Activated CD4-positive, alpha-beta T cell treated with anti-CD3 and anti-CD28 coated beads, Interleukin-2, amount 50 U/mL, for 48 hours (primary cell): ENCODE results near the gene APMAP.
A peak's percentile ranks its signal among the peaks of the same experiment; 100 is the strongest.
"Not testable (repeated sequence)": the region's sequence is repeated elsewhere in the genome, so short reads cannot be mapped to it uniquely, and the experiment has no call there.

Source experiments
- DNase-seq, 2 experiments: peaks; one replicate each; pipeline ENCODE4 v3.0.0-alpha.2; 2020

The APMAP gene

DNA sequence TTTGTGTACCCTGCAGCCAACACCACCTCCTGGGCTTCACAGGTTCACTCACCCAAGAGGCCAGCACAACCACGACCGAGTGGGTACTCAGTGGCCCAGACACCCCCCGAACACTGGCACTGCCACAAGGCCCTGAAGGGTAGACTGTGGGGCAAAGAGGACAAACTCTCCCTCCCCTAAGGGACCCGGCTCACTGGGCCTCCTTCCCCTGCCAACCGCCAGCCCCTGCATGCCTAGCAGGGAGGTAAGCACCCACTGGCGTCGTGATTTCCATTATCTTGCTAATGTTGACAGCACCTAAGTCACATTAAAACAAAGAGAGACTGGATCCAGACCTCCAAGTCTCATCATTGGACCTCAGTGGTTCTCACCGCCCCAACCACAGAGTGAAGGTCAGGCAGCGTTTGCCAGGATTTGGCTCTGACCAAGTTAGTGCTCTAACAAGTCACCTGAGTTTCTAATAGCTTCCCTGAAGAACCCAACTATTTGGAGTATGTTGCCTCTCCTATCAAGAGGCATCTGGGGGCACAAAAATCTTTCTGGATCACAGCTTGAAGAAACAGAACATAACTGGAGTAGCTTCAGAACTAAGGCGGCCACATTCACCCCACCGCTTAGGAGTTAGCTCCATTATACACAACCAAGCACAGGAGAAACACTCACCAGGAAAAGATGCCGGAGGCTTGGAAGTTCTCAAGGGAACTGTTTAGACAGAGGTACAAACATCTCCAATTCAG is 14.0 kb upstream of the APMAP start:
- DNase-seq: no peak

DNA sequence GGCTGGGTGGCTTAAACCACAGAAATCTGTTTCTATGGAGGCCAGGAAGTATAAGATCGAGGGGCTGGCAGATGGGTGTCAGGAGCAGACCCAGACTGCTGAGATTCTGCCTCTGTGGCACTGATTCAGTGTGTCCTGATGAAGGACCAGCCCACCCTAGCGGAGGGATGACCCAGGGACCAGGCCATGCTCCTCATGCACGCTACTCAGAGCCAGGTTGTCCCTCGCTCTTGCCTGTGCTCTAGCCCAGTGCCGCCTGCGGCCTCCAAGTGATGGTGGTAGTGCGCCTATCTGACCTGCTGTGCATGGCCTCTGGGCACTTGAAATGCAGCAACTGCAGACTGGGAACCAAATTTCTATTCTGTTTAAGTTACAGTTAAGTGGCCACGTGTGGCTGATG is 13.1 kb upstream of the APMAP start:
- no peak for DNase-seq

DNA sequence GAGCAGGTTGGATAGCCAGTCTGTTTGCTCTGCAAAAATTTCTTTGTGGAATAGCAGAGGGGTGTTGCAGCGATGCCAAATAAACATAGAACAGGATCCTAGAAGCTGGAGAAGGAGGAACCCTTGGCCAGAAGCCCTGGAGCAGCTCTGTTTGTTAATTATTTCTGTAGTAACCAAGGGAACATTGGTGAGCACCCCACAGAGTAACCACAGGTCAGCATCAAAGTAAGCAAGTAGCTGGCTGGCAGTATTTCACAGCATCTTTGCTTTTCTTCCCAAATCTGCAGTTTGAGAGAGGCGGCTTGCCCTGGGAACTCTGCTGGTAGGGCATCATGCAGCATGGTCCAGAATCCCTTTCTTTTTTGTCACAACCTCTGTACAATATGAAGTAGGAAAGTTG is 12.7 kb upstream of the APMAP start:
- no peak for DNase-seq

DNA sequence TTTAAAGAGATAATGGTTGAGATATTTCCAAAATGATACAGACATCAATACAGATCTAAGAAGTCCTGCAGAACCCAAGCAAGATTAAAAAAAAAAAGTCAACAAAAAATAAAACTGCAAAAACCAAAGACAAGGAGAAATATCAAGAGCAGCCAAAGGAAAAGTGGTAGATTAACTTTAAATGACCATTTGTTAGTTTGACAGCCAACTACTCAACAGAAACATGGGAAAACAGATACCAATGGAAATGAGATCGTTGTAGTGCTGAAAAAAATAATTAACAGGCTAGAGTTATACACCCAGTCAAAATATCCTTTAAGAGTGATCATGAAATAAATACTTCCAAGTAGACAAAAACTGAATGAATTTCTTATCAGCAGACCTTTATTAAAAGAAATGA is 10.5 kb upstream of the APMAP start:
- DNase-seq: no peak

DNA sequence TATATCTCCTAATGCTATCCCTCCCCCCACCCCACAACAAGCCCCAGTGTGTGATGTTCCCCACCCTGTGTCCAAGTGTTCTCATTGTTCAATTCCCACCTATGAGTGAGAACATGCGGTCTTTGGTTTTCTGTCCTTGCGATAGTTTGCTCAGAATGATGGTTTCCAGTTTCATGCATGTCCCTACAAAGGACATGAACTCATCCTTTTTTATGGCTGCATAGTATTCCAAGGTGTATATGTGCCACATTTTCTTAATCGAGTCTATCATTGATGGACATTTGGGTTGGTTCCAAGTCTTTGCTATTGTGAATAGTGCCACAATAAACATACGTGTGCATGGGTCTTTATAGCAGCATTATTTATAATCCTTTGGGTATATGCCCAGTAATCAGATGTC is 8.8 kb upstream of the APMAP start:
- not testable (repeated sequence) for DNase-seq

DNA sequence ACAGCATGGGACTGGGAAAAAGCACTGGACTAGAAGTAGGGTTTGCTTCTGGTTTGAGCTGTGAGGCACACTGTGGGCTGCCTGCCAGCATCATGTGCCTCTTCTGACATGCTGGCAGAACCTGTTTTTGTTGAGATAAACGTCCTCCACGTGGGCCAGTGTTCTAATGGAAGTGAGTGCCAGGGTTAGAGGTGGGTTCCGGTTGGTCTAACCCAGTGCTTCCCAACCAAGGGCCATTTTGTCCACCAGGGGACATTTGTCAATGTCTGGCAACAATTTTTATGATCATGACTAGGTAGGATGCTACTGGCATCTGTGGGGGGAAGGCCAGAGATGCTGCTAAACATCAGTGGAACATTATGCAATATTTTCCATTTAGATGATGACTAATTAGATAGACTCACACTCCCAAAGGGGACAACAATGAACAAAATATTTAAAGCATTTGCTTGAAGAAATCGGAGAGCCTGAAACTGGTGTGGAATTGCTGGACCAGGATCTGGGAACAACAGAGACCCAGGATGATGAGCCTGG is 7.8 kb upstream of the APMAP start:
- no peak for DNase-seq

DNA sequence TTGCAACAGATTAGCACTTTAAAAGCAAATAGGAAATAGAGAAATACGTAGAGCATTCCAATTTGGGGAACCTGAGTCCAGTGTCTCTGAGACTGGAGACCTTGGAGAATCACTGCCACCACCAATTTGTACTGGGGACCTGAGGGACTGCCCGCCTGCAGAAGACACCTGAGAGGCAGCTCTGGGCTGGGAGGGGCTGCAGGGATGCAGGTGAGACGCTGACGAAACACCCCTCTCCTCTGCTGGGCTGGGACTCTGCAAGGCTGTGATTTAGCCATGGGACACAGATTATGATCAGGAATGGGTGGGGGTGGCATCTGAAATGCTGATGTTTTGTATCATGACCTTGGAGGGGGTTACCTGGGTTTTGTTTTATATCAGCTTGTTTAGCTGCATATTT is 7.0 kb upstream of the APMAP start:
- DNase-seq: no peak

DNA sequence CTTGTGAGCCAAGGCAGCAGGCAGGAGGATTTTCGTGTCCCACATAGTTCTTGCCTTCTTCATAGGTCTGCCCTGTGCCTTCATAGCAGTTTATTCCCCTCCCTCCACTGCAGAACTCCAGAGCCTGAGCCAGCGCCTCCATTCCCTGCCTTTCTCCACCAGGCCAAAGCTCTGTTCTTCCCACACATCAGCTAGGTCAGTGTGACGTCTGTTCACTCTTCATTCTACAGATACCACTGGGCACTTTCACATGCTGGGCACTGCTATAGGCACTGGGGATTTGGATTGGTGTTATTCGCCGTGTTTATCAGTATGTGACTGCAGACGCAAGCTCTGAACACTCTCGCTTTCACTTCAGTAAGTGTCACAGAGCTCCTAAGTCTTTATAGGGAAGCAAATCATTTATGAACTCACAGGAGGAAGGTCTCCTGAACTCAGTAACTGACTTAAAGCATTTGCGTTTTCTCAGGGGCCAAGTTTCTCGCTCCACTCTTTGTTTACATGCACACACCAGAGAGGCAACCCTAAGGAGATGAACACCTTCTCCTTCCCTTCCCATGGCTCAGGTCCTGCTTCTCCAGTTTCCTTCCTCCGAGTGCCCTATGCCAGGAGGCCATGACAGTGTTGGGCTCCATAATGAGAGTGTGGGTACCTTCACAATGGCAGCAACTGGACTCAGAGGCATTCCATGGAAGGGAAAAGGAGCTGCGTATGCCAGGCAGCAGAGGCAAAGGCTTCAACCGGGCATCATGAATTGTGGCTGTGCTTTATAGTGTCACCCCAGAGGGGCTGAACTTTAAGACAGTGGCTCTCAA is 6.3 kb upstream of the APMAP start:
- no peak for DNase-seq

DNA sequence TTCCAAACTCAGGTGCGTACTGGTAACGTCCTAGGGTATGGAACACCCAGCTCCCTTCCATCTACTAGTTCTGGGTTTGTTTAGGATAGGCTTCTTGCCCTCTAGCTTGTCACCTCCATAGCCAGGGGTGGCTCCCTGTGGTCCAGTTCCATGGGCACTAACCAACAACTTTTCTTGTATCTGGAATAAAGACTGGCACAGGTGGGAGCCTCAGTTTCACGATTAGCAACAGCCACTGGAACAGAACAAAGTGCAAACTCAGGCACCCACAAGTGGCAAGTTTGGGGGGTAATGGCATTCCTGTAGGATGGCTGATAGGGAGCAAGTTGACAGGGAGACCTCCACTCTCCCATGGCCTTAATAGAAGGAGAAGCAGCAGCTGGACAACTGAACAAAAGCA is 5.6 kb upstream of the APMAP start:
- DNase-seq: no peak

DNA sequence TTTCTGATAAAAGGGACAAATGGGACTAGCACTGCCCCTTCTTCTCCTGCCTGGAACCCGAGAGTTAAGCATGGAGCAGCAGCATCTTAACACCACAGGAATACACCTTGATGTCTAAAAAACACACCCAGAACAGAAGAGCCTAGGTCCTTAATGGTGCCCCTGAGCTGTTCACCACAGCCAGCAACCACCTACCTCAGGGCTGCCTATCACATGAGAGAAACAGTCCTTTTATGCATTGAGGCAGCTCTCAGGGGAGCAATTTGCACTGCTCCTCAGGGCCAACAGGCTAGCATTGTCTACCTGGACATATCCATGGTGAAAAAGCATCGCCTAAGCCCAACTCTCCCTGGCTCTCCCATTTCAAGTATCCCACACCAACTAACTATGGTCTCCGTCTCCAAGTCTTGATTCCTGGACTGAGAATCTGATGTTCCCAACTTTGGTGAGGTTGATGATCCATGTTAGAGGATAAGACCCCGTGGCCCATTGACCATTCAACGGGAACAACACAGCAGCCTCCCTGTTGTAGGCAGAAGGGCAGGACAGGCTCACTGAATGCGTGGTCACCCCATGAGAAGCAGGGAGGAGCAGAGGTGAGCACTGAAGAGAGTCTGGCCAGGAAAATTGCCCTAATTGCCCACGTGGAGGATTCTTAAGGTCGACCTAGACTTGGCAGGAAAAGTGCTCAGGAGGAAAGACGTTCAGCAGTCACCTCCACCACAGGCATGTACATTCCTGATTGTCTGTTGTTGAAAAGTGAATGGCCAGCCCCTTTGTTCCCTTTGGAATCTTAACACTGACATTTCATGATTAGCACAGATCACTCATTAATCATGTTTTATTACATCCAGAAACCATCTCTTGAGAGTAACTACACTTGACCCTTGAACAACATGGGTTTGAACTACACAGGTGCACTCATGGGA is 4.2 kb upstream of the APMAP start:
- no peak for DNase-seq

DNA sequence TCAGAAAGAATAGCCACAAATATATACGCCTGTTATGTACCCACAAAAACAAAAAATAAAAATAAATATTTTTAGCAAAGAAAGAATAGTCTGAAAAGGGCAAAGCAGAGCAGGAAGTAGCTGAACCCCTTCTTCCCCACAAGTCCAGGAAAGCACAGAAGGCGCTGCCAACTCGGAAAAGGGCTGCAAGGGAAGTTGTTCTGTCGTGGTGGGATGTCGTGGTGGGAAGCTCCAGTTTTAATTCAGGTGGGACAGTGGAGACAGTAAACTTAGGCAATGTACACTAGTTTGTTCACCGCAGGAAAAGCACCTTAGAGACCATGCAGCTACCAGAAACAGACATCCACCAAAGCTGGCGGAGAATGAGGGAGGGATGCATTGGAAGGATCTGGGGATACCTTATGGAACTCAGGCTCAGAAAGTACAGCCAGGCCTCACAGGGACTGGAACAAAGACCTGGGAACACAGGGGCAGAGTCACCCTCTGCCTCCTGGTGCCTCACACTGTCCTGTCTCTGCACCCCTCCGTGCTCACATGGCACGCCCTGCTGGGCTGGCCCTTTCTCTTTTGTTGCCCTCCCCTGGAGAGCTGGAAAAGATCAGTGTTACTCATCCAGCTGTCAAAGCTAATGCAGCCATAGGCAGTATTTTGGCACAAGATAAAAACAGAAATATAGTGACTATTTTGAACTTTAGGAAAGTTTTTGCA is 3.3 kb upstream of the APMAP start:
- no peak for DNase-seq

DNA sequence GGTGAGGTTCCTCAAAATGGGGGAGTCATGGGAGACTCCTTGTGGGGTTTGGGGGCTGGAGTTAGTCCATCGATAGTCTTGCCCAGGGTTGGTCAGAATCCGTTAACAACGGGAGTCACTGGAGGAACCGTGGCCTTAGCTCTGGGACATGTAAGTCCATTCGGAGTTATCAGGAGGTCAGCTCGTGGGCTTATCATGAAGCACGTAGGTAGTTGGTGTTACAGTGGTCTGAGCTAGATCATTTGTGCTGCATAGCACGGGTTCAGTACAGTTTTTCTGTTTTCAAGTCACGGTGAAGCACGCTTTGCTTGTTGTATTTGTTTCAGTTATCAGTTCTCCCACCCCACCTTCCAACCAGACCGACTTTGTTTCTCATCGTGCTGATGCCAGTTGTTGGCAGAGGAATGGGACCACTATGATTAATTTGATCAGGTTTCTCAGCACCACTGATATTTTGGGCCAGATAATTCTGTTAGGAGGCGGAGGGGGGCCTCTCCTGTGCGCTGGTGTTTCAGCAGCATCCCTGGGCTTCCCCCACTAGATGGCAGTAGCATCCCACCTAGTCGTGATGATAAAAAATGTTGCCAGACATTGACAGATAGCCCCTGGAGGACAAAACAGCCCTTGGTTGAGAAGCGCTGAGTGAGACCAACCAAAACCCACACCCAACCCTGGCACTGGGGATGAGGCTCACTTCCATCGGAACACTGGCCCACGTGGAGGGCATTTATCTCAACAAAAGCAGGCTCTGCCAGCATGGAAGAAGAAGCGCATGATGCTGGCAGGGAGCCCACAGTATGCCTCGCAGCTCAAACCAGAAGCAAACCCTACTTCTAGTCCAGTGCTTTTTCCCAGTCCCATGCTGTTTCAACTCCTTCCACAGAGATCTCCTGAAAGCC is 2.2 kb upstream of the APMAP start:
- DNase-seq: peak; percentile 85 to 87

DNA sequence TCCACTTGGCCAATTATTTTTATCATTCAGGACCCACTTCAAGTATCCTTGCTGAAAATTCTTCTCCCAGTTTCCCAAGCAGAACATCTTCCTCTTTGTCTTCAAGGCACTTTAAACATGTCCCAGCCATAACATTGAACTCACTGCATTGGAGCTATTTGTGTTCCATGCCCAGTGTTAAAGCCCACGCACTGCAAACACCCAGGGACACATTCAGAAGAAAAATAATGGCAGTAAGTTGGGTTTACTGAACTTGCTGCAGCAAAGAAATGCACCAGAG is 1.6 kb upstream of the APMAP start:
- no peak for DNase-seq

DNA sequence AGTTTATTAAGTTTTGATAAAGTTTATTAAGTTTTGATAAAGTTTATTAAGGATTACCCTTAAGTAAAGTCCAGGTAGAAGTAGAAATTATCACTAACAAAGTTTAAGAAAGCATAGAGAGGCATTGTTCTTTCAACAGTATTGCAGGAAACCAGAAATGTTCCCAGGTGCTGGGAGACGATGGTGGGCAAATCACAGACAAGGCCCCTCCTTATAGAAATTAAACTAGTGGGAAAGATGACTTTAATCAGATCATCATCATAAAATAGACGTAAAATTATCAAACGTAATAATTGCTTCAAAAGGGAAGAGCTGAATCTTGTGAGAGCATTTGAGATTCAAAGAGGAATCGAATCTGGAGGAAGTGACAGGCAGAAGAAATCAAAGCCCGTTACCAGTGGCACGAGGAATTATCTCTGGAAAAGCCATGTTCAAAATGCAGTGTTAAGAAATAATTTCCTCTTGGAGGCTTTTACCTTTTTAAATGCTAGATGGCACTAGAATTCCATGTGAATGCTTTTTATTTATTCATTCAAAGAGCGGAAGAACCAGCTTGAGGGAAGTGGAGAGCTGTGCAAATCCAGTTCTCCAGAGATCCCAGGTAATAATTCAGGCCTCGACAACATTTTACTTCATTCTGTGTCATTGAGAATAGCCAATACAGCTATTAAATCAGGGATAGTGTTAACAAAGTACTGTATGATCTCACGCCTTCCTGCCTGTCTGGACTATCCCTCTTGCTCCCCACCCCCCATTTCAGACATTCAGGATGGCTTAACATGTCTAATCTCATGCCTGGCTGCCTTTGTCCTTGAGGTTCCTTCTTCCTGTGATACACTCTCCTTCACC is 1.0 kb upstream of the APMAP start:
- no peak for DNase-seq

DNA sequence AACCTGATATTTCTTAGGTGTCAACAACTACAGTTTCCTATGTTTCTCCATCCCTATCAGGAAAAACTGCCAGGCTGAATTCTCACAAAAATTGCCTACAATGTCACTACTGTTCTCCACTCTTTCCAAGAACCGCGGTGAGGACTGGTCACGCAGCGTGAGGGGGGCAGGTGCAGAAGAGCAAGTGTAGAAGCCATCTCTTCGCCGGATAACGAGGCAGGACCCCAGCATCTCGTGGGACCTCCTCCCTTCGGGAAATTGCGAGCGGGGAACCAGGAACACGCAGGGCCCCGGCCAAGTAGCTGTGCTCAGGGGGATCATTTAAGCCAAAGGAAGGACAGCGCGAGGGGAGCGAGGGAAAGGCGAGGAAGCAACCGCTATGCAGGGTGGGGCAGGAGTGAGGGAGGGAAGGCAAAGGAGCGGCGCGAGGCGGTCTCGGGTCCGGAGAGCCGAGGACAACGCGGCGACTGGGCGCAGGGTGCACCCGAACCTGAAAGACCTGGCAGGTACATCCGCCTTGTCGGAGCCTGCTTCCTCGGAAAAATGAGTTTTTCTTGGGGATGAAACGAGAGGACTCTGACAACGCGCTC is 559 bp downstream of the APMAP start:
- peak in 1 of 2 experiments; percentile 22 for DNase-seq

DNA sequence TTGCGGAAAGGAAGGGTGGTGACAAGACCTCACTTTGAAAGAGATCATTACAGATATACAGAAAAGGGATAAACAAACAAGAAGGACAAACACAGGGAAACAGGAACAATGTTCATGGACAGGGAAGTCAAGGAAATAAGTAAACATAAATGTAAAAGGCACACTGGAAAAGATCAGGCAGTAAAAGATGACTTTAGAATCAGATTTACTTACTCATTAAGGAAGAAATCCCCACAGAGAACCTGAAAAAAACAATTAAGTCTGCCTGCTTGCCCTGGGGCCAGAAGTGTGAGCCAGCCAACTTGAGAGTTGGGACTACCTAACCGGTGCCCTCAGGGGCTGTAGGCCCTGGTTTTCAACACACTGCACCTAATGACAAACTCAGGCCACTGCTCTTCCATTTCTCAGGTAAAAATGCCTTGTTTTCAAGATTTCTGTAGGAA is 1.7 kb downstream of the APMAP start:
- no peak for DNase-seq

DNA sequence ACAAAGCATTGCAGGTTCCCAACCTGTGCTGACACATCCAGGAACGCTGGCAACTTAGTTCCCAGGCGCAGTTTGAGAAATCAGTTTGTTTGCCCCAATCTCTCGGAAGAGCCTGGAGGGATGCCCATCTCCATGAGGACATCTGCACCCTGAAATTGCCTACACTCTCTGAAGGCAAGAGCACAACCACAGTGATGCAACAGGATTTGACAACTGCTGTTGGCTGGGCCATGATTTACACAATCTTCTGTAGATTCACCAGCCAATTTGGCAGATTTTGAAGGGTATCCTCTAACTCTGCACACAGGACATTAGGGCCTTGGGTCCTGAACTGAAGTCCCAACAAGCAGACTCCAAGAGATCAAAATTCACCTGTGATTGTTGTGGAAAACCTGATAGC is 3.4 kb downstream of the APMAP start:
- DNase-seq: no peak

DNA sequence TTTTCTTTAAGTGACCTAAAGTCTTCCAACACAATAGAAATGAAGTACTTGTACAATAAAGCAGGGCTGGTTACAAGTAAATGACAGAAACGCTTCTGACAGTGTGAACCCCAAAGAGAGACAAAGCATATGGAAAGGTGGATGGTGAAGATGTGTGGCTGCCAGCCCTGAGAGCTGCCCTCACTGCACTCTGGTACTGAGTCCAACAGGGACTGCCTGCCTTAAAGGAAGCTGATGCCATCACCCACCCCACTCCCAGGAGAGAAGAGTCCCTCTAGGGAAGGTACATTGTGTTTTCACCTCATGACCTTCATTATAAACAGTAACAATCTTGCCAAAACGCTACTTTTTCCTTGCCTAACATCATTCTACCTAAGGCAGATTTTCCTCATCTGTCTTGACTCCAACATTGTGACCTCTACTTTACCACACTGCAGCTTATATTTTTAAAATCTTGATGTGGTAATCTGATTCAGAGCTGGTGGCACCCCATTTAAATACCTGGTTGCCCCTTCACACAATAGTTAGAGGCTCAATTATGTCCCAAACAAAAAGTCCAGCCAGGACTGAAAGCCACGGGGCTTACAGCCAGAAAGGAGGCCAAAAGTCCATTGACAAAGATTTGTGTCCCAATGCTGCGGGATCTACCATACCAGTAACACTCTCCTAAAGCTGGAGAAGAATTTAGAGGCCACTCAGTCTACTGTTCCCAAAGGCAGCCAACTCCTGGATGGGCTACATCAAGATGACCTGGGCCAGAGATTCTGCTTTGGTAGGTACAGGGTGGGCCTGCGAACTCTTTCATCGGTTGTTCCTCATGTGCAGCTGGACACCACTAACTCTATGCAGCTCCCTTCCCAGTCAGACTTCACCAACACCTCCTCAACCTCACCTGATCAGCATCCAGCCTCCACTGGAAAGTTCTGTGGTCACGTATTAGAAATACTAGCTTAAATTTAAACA is 4.4 kb downstream of the APMAP start:
- DNase-seq: no peak

DNA sequence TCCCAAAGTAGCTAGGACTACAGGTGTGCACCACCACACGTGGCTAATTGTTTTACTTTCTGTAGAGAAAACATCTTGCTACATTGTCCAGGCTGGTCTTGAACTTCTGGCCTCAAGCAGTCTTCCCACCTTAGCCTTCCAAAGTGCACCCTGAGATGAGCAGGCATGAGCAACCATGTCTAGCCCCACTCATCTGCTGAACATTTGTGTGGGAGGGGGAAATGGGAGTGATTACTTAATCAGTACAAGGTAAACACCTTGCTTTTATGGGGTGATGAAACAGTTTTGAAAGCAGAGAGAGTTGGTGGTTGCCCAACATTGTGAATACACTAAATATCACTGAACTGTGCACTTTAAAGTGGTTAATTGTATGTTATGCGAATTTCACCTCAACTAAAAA is 5.3 kb downstream of the APMAP start:
- no peak for DNase-seq
